HEK293 (cell line): ENCODE results near the gene METTL26.

Experiments used
- FEZF1 ChIP-seq: fragments of 450-650 bp; formaldehyde crosslinking; IDR thresholded peaks from 2 replicates; pipeline ENCODE4 v1.5.1; 2016; ENCODE audit warnings: missing biosample characterization, missing genetic modification characterization
- GLIS1 ChIP-seq: fragments of 450-650 bp; formaldehyde crosslinking; IDR thresholded peaks from 2 replicates; pipeline ENCODE4 v1.5.1; 2016; ENCODE audit warnings: missing biosample characterization, missing genetic modification characterization
- KLF16 ChIP-seq: fragments of 450-650 bp; formaldehyde crosslinking; IDR thresholded peaks from 2 replicates; pipeline ENCODE4 v1.5.1; 2017; ENCODE audit warnings: missing biosample characterization, missing genetic modification characterization
- KLF8 ChIP-seq: fragments of 450-650 bp; formaldehyde crosslinking; IDR thresholded peaks from 2 replicates; pipeline ENCODE4 v1.5.1; 2016; ENCODE audit warnings: missing biosample characterization, missing genetic modification characterization
- KLF9 ChIP-seq: fragments of 450-650 bp; formaldehyde crosslinking; IDR thresholded peaks from 2 replicates; pipeline ENCODE4 v1.5.1; 2016; ENCODE audit warnings: missing biosample characterization, missing genetic modification characterization, low read depth
- OSR2 ChIP-seq: fragments of 450-650 bp; formaldehyde crosslinking; IDR thresholded peaks from 2 replicates; pipeline ENCODE4 v1.5.1; 2016; ENCODE audit warnings: missing biosample characterization, missing genetic modification characterization
- SP3 ChIP-seq: fragments of 450-650 bp; formaldehyde crosslinking; IDR thresholded peaks from 2 replicates; pipeline ENCODE4 v1.5.1; 2016; ENCODE audit warnings: missing biosample characterization, missing genetic modification characterization
- YY2 ChIP-seq: fragments of 450-650 bp; formaldehyde crosslinking; IDR thresholded peaks from 2 replicates; pipeline ENCODE4 v1.5.1; 2016; ENCODE audit warnings: missing biosample characterization, missing genetic modification characterization
- ZBTB20 ChIP-seq: fragments of 450-650 bp; formaldehyde crosslinking; IDR thresholded peaks from 2 replicates; pipeline ENCODE4 v1.5.1; 2016; ENCODE audit warnings: missing biosample characterization, missing genetic modification characterization
- ZFP37 ChIP-seq: fragments of 450-650 bp; formaldehyde crosslinking; IDR thresholded peaks from 2 replicates; pipeline ENCODE4 v1.5.1; 2016; ENCODE audit warnings: missing biosample characterization, missing genetic modification characterization
- ZIC2 ChIP-seq: fragments of 450-650 bp; formaldehyde crosslinking; IDR thresholded peaks from 2 replicates; pipeline ENCODE4 v1.5.1; 2016; ENCODE audit warnings: missing biosample characterization, missing genetic modification characterization
- ZNF112 ChIP-seq: fragments of 450-650 bp; formaldehyde crosslinking; IDR thresholded peaks from 2 replicates; pipeline ENCODE4 v1.5.0; 2017; ENCODE audit warnings: missing biosample characterization, missing genetic modification characterization
- ZNF132 ChIP-seq: fragments of 450-650 bp; formaldehyde crosslinking; IDR thresholded peaks from 2 replicates; pipeline ENCODE4 v1.5.1; 2017; ENCODE audit warnings: missing biosample characterization, missing genetic modification characterization, borderline replicate concordance
- ZNF133 ChIP-seq: fragments of 450-650 bp; formaldehyde crosslinking; IDR thresholded peaks from 2 replicates; pipeline ENCODE4 v1.5.1; 2016; ENCODE audit warnings: missing biosample characterization, missing genetic modification characterization
- ZNF140 ChIP-seq: fragments of 450-650 bp; formaldehyde crosslinking; IDR thresholded peaks from 2 replicates; pipeline ENCODE4 v1.5.1; 2016; ENCODE audit warnings: missing biosample characterization, missing genetic modification characterization
- ZNF155 ChIP-seq: fragments of 450-650 bp; formaldehyde crosslinking; IDR thresholded peaks from 2 replicates; pipeline ENCODE4 v1.5.1; 2016; ENCODE audit warnings: missing biosample characterization, missing genetic modification characterization
- ZNF214 ChIP-seq: fragments of 450-650 bp; formaldehyde crosslinking; IDR thresholded peaks from 2 replicates; pipeline ENCODE4 v1.5.1; 2017; ENCODE audit warnings: missing biosample characterization, mild to moderate bottlenecking, missing genetic modification characterization, borderline replicate concordance
- ZNF239 ChIP-seq: fragments of 450-650 bp; formaldehyde crosslinking; IDR thresholded peaks from 2 replicates; pipeline ENCODE4 v1.5.1; 2016; ENCODE audit warnings: missing biosample characterization, missing genetic modification characterization
- ZNF274 ChIP-seq, 2 experiments: fragments of 200-500 bp in 1 of 2; fragments of 450-650 bp in 1 of 2; sonication (Bioruptor generic) in 1 of 2; formaldehyde crosslinking in 1 of 2; IDR thresholded peaks; 2 replicates each; pipeline versions ENCODE4 v1.5.1 to v1.6.1; 2014 to 2016; ENCODE audit warnings: borderline replicate concordance in 1 of 2, inconsistent platforms in 1 of 2, low read length in 1 of 2, missing biosample characterization in 1 of 2, missing genetic modification characterization in 1 of 2
- ZNF341 ChIP-seq: fragments of 450-650 bp; formaldehyde crosslinking; IDR thresholded peaks from 2 replicates; pipeline ENCODE4; 2016; ENCODE audit warnings: low read depth, missing biosample characterization, missing genetic modification characterization
- ZNF354C ChIP-seq: fragments of 450-650 bp; formaldehyde crosslinking; IDR thresholded peaks from 2 replicates; pipeline ENCODE4 v1.5.1; 2016; ENCODE audit warnings: missing biosample characterization, missing genetic modification characterization, low read depth, borderline replicate concordance
- ZNF391 ChIP-seq: fragments of 450-650 bp; formaldehyde crosslinking; IDR thresholded peaks from 2 replicates; pipeline ENCODE4 v1.5.1; 2016; ENCODE audit warnings: low read depth, missing biosample characterization, missing genetic modification characterization, borderline replicate concordance
- ZNF555 ChIP-seq: fragments of 450-650 bp; formaldehyde crosslinking; conservative IDR thresholded peaks from 2 replicates; pipeline ENCODE4 v1.5.1; 2017; ENCODE audit warnings: missing biosample characterization, mild to moderate bottlenecking, missing genetic modification characterization, inconsistent platforms
- ZNF560 ChIP-seq: fragments of 450-650 bp; formaldehyde crosslinking; IDR thresholded peaks from 2 replicates; pipeline ENCODE4 v1.5.1; 2017; ENCODE audit warnings: missing biosample characterization, missing genetic modification characterization, borderline replicate concordance
- ZNF624 ChIP-seq: fragments of 450-650 bp; formaldehyde crosslinking; IDR thresholded peaks from 2 replicates; pipeline ENCODE4 v1.5.1; 2017; ENCODE audit warnings: missing biosample characterization, missing genetic modification characterization
- ZNF664 ChIP-seq: fragments of 450-650 bp; formaldehyde crosslinking; IDR thresholded peaks from 2 replicates; pipeline ENCODE4 v1.5.1; 2016; ENCODE audit warnings: missing biosample characterization, missing genetic modification characterization
- ZNF747 ChIP-seq: fragments of 450-650 bp; formaldehyde crosslinking; IDR thresholded peaks from 2 replicates; pipeline ENCODE4 v1.5.1; 2016; ENCODE audit warnings: missing biosample characterization, missing genetic modification characterization
- ZNF768 ChIP-seq: fragments of 450-650 bp; formaldehyde crosslinking; IDR thresholded peaks from 2 replicates; pipeline ENCODE4 v1.5.1; 2018; ENCODE audit warnings: missing biosample characterization, mild to moderate bottlenecking, missing genetic modification characterization
- ZNF792 ChIP-seq: fragments of 450-650 bp; formaldehyde crosslinking; IDR thresholded peaks from 2 replicates; pipeline ENCODE4 v1.5.1; 2016; ENCODE audit warnings: missing biosample characterization, missing genetic modification characterization
- TF ChIP-seq, protein P1 (sequence below): fragments of 450-650 bp; formaldehyde crosslinking; IDR thresholded peaks from 2 replicates; pipeline ENCODE4 v1.5.1; 2016; ENCODE audit warnings: missing biosample characterization, missing genetic modification characterization, low read depth
- TF ChIP-seq, protein P2 (sequence below): IDR thresholded peaks from 2 replicates; pipeline ENCODE4 v1.6.1; 2011; ENCODE audit warnings: mild to moderate bottlenecking, low read depth, low read length, borderline replicate concordance
- TF ChIP-seq, protein P3 (sequence below): fragments of 450-650 bp; formaldehyde crosslinking; IDR thresholded peaks from 2 replicates; pipeline ENCODE4 v1.5.1; 2016; ENCODE audit warnings: missing biosample characterization, missing genetic modification characterization
- TF ChIP-seq, protein P4 (sequence below): fragments of 450-650 bp; formaldehyde crosslinking; IDR thresholded peaks from 2 replicates; pipeline ENCODE4 v1.5.1; 2016; ENCODE audit warnings: missing biosample characterization, missing genetic modification characterization

Gene METTL26

GRCh38 chr16:641326-642188 lies 5.5 kb upstream of the METTL26 start, which contains the start of gene MCRIP2 (continued):
- TF ChIP-seq, protein P1, sequence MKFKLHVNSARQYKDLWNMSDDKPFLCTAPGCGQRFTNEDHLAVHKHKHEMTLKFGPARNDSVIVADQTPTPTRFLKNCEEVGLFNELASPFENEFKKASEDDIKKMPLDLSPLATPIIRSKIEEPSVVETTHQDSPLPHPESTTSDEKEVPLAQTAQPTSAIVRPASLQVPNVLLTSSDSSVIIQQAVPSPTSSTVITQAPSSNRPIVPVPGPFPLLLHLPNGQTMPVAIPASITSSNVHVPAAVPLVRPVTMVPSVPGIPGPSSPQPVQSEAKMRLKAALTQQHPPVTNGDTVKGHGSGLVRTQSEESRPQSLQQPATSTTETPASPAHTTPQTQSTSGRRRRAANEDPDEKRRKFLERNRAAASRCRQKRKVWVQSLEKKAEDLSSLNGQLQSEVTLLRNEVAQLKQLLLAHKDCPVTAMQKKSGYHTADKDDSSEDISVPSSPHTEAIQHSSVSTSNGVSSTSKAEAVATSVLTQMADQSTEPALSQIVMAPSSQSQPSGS (tag by site-specific recombination): no peak
- TF ChIP-seq ZNF792 (no peak), ZNF155 (tag by site-specific recombination) (no peak), ZNF555 (no peak), ZNF560 (tag by site-specific recombination) (no peak), ZNF341 (tag by site-specific recombination) (no peak), ZNF664 (tag by site-specific recombination) (no peak), ZNF768 (no peak), KLF8 (tag by site-specific recombination) (peak; percentile 20; the same call in 1 of the 2 replicates), ZNF391 (tag by site-specific recombination) (no peak), ZNF747 (tag by site-specific recombination) (no peak), ZNF624 (tag by site-specific recombination) (no peak), ZNF354C (no peak), ZNF133 (tag by site-specific recombination) (no peak), ZBTB20 (tag by site-specific recombination) (peak; percentile 65), ZNF132 (tag by site-specific recombination) (no peak), KLF16 (tag by site-specific recombination) (no peak), ZNF239 (no peak), OSR2 (tag by site-specific recombination) (no peak), FEZF1 (tag by site-specific recombination) (no peak), YY2 (tag by site-specific recombination) (no peak), ZNF140 (tag by site-specific recombination) (no peak), SP3 (tag by site-specific recombination) (peak; percentile 51; the same call in 1 of the 2 replicates), KLF9 (tag by site-specific recombination) (peak; percentile 84), ZIC2 (tag by site-specific recombination) (peak; percentile 49; the same call in 1 of the 2 replicates), ZNF214 (tag by site-specific recombination) (no peak), ZNF274 (IDR thresholded peaks at IDR 0.05; ENCODE audit: low read length) (no peak), ZNF274 (tag by site-specific recombination; IDR thresholded peaks at IDR 0.05; ENCODE audit: borderline replicate concordance) (no peak), ZFP37 (tag by site-specific recombination) (no peak), ZNF112 (tag by site-specific recombination) (no peak), GLIS1 (tag by site-specific recombination) (peak; percentile 99)
- TF ChIP-seq, protein P2, sequence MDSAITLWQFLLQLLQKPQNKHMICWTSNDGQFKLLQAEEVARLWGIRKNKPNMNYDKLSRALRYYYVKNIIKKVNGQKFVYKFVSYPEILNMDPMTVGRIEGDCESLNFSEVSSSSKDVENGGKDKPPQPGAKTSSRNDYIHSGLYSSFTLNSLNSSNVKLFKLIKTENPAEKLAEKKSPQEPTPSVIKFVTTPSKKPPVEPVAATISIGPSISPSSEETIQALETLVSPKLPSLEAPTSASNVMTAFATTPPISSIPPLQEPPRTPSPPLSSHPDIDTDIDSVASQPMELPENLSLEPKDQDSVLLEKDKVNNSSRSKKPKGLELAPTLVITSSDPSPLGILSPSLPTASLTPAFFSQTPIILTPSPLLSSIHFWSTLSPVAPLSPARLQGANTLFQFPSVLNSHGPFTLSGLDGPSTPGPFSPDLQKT: no peak
- TF ChIP-seq, protein P3, sequence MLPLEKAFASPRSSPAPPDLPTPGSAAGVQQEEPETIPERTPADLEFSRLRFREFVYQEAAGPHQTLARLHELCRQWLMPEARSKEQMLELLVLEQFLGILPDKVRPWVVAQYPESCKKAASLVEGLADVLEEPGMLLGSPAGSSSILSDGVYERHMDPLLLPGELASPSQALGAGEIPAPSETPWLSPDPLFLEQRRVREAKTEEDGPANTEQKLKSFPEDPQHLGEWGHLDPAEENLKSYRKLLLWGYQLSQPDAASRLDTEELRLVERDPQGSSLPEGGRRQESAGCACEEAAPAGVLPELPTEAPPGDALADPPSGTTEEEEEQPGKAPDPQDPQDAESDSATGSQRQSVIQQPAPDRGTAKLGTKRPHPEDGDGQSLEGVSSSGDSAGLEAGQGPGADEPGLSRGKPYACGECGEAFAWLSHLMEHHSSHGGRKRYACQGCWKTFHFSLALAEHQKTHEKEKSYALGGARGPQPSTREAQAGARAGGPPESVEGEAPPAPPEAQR (tag by site-specific recombination): no peak
- TF ChIP-seq, protein P4, sequence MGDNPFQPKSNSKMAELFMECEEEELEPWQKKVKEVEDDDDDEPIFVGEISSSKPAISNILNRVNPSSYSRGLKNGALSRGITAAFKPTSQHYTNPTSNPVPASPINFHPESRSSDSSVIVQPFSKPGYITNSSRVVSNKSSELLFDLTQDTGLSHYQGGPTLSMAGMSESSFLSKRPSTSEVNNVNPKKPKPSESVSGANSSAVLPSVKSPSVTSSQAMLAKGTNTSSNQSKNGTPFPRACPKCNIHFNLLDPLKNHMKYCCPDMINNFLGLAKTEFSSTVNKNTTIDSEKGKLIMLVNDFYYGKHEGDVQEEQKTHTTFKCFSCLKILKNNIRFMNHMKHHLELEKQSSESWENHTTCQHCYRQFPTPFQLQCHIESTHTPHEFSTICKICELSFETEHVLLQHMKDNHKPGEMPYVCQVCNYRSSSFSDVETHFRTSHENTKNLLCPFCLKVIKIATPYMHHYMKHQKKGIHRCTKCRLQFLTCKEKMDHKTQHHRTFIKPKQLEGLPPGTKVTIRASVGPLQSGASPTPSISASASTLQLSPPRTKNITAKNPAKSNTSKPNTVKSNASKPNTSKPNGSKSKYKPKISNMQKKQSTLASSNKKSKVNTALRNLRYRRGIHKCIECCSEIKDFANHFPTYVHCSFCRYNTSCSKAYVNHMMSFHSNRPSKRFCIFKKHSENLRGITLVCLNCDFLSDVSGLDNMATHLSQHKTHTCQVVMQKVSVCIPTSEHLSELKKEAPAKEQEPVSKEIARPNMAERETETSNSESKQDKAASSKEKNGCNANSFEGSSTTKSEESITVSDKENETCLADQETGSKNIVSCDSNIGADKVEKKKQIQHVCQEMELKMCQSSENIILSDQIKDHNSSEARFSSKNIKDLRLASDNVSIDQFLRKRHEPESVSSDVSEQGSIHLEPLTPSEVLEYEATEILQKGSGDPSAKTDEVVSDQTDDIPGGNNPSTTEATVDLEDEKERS (tag by site-specific recombination): no peak
